Epithelial cell of prostate (primary cell): ENCODE results near the gene NDUFV1.
"Not testable (repeated sequence)": the region's sequence is repeated elsewhere in the genome, so short reads cannot be mapped to it uniquely, and the experiment has no call there.

Experiments
- DNase-seq: peaks from one replicate; pipeline ENCODE4 v3.0.0-alpha.2; 2011; ENCODE audit warnings: low read depth, low spot score
- H3K27ac ChIP-seq: fragments of 450-650 bp; 2 replicates; pipeline ENCODE4 v1.5.1; 2017; ENCODE audit warnings: mild to moderate bottlenecking

The NDUFV1 gene

DNA sequence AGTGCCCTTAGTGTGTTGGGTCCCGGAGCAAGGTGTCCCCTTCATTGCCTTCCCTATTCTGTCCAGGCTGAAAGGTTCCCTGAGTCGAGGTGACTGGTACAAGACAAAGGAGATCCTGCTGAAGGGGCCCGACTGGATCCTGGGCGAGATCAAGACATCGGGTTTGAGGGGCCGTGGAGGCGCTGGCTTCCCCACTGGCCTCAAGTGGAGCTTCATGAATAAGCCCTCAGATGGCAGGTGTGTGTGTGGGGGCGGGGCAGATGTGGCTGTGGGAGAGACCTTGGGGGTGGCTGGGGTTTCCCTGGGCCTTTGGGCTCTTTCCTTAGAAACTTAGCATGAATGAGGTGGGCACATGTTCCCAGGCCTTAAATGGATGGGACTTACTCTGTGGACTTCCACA lies 1.8 kb downstream of the NDUFV1 start:
- H3K27ac ChIP-seq = no peak overlapping the region
- no peak for DNase-seq

DNA sequence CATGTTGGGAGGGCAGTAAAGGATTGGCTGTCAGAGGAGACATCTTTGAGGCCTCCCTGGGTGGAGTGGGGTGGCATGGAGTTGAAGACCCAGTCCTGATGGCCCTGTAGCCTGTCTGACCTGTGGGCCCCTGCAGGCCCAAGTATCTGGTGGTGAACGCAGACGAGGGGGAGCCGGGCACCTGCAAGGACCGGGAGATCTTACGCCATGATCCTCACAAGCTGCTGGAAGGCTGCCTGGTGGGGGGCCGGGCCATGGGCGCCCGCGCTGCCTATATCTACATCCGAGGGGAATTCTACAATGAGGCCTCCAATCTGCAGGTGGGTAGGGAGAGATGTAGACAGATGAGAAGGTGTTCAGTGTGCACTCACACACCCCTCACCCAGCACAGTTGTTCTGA lies 2.6 kb downstream of the NDUFV1 start:
- DNase-seq = no peak
- no peak overlapping the region for H3K27ac ChIP-seq

DNA sequence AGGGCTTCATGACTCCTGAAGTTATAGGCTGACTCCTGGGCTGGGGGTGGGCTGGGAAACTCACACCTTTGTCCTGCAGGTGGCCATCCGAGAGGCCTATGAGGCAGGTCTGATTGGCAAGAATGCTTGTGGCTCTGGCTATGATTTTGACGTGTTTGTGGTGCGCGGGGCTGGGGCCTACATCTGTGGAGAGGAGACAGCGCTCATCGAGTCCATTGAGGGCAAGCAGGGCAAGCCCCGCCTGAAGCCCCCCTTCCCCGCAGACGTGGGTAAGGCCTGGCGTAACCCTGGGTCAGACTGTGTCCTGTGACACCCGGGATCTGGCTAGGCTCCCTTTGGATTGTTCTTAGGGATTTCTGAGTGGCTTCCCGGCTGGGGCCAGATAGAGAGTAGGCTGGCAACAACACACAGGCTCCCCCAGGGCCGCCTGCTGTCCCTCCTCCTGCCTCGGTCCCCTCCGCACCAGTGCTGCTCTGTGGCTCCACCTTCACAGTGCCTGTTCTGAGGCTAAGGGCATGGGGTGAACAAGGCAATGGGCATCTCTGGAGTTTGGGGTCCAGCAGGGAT lies 3.6 kb downstream of the NDUFV1 start:
- no peak overlapping the region for H3K27ac ChIP-seq
- DNase-seq = no peak

DNA sequence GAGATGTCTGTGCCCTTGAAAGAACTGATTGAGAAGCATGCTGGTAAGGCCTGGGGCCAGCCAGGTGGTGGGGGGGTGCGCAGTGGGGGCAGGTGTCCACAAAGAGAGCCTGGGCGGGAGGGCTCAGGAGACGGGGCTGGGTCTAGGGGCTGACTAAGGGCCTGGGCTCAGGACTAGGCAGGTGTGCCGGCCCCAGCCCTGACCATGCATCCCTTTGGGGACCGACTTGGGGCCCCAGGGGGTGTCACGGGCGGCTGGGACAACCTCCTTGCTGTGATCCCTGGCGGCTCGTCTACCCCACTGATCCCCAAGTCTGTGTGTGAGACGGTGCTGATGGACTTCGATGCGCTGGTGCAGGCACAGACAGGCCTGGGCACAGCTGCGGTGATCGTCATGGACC lies 4.4 kb downstream of the NDUFV1 start:
- H3K27ac ChIP-seq = no peak overlapping the region
- no peak for DNase-seq

DNA sequence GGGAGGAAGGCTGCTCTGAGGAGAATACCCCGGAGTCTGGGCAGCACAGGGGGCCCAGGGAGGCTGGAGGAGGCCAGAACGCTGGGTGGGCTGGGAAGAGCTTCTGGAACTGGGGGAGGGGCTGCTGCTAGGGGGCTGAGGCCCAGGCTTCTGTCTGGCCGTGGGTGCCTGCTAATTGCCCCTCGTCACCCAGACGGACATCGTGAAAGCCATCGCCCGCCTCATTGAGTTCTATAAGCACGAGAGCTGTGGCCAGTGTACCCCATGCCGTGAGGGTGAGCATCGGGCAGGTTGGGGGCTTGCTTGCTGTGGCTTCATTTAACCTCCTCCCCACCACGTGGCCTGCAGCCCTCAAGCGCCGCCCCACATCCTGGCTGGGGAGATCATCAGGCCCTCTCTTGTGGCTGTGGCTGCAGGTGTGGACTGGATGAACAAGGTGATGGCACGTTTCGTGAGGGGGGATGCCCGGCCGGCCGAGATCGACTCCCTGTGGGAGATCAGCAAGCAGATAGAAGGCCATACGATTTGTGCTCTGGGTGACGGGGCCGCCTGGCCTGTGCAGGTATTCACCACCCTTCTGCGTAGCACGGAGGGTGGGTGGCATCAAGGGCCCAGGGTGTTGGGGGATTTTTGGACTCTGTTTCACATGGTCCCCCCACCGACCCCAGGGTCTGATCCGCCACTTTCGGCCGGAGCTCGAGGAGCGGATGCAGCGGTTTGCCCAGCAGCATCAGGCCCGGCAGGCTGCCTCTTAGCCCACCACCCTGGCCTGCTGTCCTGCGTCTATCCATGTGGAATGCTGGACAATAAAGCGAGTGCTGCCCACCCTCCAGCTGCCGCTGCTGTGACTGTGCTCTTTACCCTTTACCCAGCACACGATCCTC lies 5.2 kb downstream of the NDUFV1 start:
- H3K27ac ChIP-seq = no peak overlapping the region
- DNase-seq = no peak

DNA sequence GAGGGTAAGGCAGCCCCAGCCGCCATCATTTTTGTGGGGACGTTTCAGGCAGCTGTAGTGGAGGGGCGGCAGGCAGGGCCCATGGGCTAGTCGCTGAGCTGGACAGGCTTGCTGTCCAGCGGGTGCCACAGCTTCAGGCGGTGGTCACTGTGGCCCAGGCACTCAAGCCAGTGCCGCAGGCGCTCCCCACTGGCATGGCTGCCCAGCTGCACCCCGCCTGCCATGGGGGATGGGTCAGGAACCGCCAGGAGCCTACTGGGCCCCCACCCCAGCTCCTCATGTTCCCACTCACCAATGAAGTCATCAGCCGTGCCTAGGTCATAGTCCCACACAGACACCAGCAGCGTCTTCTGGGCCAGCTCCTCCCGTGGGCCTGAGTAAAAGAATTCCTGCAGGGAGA lies 6.0 kb downstream of the NDUFV1 start:
- no peak overlapping the region for H3K27ac ChIP-seq

DNA sequence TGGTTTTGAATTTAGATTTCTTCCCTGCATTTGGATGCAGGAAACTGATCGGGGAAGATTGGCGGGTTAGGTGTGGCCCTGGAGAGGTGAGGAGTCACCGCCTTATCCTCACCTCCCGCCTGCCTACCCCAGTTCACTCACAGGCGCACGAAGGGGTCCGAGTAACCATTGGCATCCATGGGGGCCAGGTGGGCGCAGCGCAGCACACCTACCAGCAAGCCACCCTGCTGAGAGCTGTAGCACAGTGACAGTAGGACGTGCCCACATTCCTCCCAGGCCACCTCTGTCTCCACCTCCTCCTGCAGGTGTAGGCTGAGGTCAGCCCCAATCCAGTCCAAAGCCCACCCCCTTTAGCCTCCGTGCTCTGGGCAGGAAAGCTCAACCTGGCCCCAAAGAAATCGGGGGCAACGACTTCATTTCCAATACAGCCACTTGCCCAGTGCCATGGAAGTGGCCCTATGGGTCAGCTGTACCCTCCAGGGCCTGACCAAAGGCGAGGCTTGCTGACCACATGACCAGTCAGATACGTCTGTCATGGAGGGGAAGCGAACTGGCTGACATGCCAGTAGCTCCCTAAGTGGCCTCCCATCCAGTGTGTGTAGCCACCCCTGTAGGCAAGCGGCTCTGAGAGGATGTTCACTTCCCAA lies 6.7 kb downstream of the NDUFV1 start:
- H3K27ac ChIP-seq = peak overlapping the region; percentile 16
- DNase-seq = no peak

More for the DNA sequence above, 6.0 kb downstream of the NDUFV1 start:
- no peak for DNase-seq

DNA sequence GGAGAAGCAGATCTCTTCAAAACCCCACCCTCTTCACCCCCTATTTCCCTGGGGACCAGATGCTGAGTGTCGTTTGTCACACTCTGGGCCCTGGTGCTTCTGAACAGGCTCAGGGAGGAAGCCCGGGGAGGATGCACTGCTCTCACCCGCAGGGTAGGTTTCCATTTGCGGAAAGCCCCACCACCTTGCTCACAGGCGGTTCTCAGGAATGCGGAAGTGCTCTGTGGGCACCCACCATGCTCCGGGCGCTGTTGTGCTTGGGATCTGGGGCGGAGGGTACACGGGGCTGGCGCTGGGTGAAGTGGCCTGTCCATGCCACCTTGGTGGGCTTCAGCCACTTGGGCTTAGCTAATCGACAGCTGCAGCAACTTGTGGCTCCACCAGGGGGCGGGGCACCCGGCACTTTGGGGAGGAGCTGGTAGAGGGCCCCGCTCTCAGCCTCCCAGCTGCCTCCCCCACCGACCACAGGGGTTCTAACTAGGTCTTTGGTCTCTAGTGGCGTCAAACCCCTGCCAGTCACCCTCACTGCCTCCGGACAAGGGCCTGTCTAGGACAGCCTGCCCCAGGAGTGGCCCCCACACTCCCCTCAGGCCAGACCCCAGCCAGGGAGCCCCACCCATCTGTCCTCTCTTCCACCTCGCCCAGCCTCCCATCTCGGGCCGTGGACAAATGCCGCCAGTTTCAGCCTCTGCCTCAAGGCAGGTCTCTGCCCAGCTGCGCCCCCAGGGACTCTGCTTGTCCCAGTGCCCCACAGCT lies 7.4 kb downstream of the NDUFV1 start:
- H3K27ac ChIP-seq = peak overlapping the region; percentile 16
- no peak for DNase-seq

DNA sequence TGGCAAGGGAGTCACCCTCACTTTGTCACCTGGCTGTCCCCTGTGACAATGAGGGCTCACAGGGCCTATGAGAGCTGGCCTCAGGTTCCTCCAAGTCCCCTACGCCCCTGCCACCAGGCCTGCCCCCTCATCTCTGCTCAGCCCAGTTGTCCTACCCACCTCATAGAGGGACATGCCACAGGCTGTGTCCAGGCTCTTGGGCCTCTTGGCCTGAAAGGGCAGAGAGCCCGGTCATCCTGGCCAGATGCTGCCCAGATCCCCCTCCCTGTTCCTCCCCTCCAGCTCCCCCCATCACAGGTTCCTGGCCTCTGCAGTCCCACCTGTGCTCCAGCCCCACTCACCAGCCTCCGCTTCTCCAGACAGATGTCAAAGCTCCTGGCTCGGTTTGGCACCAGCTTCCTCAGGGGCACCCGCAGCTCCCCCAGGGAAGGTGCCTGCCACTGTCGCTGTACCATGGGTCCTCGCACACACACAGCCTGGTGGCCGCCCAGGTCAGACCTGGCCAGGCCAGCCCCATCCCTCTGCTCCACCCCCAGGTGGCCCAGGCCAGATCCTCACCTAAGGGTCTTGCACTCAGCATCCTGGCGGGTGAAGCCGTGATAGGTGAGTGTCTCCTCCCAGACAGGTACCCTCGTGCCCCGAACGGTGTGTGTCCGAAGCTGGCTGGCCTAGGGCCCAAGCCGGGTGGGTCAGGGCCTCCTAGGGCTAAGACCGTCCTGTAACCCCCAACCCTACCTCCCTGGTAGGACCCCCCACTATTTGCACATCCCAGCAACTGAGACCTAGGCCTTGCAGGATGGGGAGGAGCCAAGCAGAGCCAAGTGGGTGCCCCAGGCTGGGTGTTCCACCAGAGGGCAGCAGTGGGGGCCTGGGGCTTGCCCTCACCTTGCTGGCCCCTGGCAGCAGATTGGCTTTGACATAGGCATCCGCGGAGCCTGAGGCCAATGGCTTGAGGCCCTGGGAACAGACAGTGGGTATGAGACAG lies 8.3 kb downstream of the NDUFV1 start:
- H3K27ac ChIP-seq = no peak overlapping the region

DNA sequence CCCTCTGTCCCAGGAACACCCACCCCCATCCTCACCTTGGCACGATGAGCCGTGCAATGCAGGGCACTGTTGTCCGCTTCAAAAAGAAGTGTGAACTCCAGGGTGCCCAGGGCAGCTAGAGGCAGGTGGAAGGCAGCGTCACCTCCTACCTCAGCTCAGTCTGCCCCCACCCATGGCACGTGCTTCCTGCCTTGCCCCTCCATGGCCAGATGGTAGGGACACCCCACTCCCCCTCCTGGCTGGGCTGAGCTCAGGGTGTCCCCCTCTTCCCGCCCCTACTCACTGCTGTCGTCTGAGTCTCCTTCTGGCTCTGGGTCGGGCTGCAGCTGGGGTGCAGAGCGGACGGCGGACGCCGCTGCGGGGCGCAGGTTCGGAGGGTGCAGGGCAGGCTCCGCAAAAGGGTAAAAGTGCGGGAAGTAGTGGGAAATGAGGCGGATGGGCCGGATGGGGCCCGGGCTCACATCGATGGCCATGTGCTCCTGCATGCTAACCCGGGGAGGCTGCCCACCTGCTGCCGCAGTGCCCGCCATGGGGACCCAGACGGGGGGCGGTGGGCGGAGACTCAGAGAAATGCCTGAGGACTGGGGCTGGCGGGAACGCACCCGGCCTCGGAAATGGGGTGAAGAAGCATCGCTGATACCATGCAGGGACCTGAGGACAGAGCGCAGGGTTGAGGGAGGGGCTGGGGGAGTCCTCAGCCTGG lies 9.1 kb downstream of the NDUFV1 start:
- no peak for DNase-seq
- H3K27ac ChIP-seq = no peak overlapping the region

More for the DNA sequence above, 8.3 kb downstream of the NDUFV1 start:
- no peak for DNase-seq

DNA sequence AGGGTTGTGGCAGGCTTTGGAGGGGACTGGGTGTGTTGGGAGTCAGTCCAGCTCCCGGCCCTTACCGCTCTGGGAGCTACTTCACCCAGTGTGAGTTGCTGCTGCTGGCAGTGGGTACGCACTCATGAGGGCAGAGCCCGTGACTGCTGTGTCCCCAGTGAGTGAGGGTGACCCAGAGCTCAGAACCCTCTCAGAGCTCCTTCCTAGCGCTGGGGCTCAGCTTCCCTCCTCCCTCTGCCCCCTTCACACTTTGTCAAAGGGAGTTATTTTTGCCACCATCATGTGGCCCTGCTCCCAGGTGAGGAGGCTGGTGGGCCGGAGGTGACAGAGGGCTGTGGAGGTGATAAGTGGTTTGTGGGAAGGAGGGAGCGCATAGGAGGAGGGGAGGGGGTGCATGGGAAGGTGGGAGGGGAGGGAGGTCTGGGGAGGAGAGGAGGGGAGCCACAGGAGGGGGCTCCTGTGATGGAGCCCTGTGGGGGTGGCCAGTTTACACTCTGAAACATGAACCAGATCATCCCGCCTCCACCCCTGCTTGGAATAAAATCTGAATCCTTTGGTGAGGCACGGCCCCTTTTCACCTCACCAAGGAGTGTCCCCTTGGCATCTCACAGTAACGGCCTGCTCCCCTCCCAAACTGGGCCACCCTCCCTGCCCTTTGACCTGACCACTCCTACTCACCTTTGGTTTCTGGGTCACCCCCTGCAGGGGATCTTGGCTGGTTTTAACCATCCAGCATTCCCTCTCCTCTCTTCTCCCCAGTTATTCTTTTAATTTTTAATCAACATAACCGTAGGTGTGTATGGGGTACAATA lies 9.9 kb downstream of the NDUFV1 start:
- DNase-seq = no peak
- no peak overlapping the region for H3K27ac ChIP-seq

DNA sequence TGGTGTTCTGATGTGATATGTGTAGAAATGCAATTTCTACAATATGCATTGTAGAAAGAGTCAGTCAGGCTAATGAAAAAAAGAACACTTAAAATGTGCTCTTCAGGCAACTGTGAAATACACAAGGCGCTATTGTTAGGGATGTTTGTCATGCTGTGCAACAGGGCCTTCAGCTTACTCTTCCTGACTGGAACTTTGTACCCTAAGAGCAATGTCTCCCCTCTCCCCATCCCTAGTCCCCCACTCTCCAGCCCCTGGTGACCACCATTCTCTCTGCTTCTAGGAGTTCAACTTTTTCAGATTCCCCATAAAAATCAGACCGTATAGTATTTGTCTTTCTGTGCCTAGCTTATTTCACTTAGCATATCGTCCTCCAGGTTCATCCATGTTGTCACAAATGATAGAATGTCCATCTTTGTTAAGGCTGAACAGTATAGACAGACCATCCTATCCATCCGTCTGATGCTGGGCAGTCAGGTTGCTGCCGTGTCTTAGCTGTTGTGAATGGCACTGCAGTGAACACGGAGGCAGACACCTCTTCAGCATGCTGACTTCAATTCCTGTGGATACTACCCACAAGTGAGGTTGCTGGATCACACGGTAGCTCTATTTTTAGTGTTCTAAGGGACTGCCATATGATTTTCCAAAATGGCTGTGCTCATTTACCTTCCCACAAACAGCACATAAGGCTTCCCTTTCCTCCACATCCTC lies 10.7 kb downstream of the NDUFV1 start:
- no peak overlapping the region for H3K27ac ChIP-seq
- no peak for DNase-seq

DNA sequence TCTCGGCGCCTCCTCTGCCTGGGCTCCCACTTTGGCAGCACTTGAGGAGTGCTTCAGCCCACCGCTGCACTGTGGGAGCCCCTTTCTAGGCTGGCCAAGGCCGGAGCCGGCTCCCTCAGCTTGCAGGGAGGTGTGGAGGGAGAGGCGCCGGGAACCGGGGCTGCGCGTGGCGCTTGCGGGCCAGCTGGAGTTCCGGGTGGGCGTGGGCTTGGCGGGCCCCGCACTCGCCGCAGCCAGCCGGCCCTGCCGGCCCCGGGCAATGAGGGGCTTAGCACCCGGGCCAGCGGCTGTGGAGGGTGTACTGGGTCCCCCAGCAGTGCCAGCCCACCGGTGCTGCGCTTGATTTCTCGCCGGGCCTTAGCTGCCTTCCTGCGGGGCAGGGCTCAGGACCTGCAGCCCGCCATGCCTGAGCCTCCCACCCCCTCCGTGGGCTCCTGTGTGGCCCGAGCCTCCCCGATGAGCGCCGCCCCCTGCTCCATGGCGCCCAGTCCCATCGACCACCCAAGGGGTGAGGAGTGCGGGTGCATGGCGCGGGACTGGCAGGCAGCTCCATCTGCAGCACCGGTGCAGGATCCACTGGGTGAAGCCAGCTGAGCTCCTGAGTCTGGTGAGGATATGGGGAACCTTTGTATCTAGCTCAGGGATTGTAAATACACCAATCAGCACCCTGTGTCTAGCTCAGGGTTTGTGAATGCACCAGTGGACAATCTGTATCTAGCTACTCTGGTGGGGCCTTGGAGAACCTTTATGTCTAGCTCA lies 12.3 kb downstream of the NDUFV1 start:
- H3K27ac ChIP-seq, DNase-seq: not testable (repeated sequence)

DNA sequence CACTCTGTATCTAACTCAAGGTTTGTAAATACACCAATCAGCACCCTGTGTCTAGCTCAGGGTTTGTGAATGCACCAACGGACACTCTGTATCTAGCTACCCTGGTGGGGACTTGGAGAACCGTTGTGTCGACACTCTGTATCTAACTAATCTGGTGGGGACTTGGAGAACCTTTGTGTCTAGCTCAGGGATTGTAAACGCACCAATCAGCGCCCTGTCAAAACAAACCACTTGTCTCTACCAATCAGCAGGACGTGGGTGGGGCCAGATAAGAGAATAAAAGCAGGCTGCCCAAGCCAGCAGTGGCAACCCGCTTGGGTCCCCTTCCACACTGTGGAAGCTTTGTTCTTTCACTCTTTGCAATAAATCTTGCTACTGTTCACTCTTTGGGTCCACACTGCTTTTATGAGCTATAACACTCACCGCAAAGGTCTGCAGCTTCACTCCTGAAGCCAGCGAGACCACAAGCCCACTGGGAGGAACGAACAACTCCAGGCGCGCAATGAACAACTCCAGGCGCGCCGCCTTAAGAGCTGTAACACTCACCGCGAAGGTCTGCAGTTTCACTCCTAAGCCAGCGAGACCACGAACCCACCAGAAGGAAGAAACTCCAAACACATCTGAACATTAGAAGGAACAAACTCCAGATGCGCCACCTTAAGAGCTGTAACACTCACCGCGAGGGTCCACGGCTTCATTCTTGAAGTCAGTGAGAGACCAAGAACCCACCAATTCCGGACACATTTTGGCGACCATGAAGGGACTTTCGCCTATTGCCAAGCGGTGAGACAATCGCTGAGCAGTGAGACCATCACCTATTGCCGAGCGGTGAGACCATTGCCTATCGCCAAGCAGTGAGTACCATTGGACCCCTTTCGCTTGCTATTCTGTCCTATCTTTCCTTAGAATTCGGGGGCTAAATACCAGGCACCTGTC lies 13.2 kb downstream of the NDUFV1 start:
- not testable (repeated sequence) for DNase-seq, H3K27ac ChIP-seq

DNA sequence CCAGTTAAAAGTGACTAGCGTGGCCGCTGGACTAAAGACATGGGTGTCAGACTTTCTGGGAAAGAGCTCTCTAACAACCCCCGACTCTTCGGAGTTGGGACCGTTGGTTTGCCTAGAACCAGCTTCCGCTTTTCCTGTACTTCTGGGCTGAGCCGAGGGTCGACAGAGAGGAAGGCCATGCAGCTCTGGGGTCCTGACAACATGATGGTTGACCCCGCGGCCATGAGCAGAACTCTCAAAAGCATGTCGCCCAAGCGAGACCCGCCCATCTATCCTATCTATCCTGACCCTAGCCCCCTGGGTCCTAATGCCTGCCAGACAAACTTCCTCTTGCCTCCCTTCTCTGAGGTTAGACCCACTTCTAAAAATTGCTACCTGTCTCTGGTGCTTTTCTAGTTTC lies 13.9 kb downstream of the NDUFV1 start:
- not testable (repeated sequence) for DNase-seq, H3K27ac ChIP-seq

DNA sequence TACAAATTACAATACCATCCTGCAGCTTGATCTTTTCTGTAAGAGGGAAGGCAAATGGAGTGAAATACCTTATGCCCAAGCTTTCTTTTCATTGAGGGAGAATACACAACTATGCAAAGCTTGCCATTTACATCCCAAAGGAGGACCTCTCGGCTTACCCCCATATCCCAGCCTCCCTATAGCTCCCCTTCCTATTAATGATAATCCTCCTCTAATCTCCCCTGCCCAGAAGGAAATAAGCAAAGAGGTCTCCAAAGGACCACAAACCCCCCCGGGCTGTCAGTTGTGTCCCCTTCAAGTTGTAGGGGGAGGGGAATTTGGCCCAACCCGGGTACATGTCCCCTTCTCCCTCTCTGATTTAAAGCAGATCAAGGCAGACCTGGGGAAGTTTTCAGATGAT lies 15.2 kb downstream of the NDUFV1 start:
- DNase-seq, H3K27ac ChIP-seq: not testable (repeated sequence)
